ENCODE data around the gene PACSIN3. TPM values are rescaled to one million over a fixed set of nuclear protein-coding genes. Genes with fewer than 3 reads are reported as not detected.

PACSIN3 gene
- total and polyA plus RNA-seq, 2 of the 13 experiments (the other 11 are each of a cell fraction or from before 2014, with no cell fraction given), result 47.9 to 93.3 TPM

DNA sequence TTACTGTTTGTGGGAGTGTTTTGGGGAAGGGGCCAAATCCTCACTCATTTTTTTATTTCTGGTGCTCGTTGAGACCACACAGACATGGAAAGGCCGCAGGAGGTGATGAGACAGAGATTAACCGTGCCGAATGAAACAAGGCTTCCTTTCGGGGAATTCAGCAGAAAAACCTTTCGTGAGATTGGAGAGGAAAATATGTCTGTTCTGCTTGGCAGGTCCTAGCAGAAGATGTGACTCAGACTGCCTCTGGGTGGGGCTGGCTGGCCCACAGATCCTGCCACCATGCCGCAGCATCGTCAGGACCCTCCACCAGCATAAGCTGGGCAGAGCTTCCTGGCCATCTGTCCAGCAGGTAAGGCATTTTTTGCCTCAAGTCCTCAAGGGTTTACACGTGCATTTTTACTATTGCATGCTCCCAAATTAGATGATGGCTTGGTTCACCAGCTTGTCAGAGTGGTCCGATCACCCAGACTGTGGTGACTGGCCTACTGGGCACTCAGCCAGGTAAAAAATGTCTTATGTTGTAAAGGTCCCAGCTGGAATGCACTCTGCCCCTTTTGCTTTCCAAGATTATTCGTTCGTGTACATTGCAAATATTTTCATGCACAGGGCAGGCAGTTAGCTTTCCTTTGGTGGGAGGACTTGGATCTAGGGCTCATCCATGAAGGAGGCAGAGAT, 30.0 kb upstream of the PACSIN3 start (continued):
- TF ChIP-seq RNF2 (conservative IDR thresholded peaks at IDR 0.05; ENCODE audit: low read depth) (no peak), SMARCE1 (IDR thresholded peaks at IDR 0.05; ENCODE audit: borderline replicate concordance) (no peak), KLF16 (CRISPR knock-in tag; IDR thresholded peaks at IDR 0.05) (peak in 1 of 2 experiments; percentile 49; a peak in 1 of 4 replicates), SALL1 (CRISPR knock-in tag; IDR thresholded peaks at IDR 0.05) (peak; percentile 70), ARNT (IDR thresholded peaks at IDR 0.05) (no peak), ZNF350 (CRISPR knock-in tag; IDR thresholded peaks at IDR 0.05; ENCODE audit: borderline replicate concordance, low read depth) (no peak), PLSCR1 (CRISPR knock-in tag; IDR thresholded peaks at IDR 0.05; ENCODE audit: borderline replicate concordance) (no peak), FOXA1 (IDR thresholded peaks at IDR 0.05) (no peak), FOXA1 (CRISPR knock-in tag; IDR thresholded peaks at IDR 0.05) (peak; percentile 51; the same call in 1 of the 2 replicates), ZNF780A (CRISPR knock-in tag; IDR thresholded peaks at IDR 0.05) (no peak), TRIM24 (CRISPR knock-in tag; IDR thresholded peaks at IDR 0.05) (no peak), MAFF (IDR thresholded peaks at IDR 0.05; ENCODE audit: low read depth, low read length) (no peak), SMC3 (IDR thresholded peaks at IDR 0.05; ENCODE audit: low read length) (peak; percentile 2; the same call in 1 of the 2 replicates), IKZF1 (IDR thresholded peaks at IDR 0.05) (no peak), ZNF136 (CRISPR knock-in tag; IDR thresholded peaks at IDR 0.05; ENCODE audit: low read depth) (no peak), TARDBP (CRISPR knock-in tag; IDR thresholded peaks at IDR 0.05) (no peak; the same call in 1 of the 2 replicates), ESRRA (CRISPR knock-in tag; IDR thresholded peaks at IDR 0.05; ENCODE audit: low read depth) (no peak), HNRNPL (IDR thresholded peaks at IDR 0.05; ENCODE audit: low read depth, low read length) (no peak), IKZF4 (CRISPR knock-in tag; IDR thresholded peaks at IDR 0.05; ENCODE audit: borderline replicate concordance, low read depth, not compliant biosample characterization) (no peak), ZNF121 (CRISPR knock-in tag; IDR thresholded peaks at IDR 0.05) (no peak), FOXO4 (CRISPR knock-in tag; conservative IDR thresholded peaks at IDR 0.05) (no peak), ZNF205 (CRISPR knock-in tag; IDR thresholded peaks at IDR 0.05) (no peak), SIN3A (IDR thresholded peaks at IDR 0.05; ENCODE audit: borderline replicate concordance, low read depth, low read length) (peak; percentile 63; the same call in 1 of the 2 replicates), RBAK (CRISPR knock-in tag; IDR thresholded peaks at IDR 0.05) (no peak), NFIB (CRISPR knock-in tag; IDR thresholded peaks at IDR 0.05; ENCODE audit: borderline replicate concordance) (no peak)
- TF ChIP-seq, protein P1, sequence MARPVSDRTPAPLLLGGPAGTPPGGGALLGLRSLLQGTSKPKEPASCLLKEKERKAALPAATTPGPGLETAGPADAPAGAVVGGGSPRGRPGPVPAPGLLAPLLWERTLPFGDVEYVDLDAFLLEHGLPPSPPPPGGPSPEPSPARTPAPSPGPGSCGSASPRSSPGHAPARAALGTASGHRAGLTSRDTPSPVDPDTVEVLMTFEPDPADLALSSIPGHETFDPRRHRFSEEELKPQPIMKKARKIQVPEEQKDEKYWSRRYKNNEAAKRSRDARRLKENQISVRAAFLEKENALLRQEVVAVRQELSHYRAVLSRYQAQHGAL (CRISPR knock-in tag; IDR thresholded peaks at IDR 0.05; ENCODE audit: not compliant biosample characterization), result no peak
- TF ChIP-seq, protein P2, sequence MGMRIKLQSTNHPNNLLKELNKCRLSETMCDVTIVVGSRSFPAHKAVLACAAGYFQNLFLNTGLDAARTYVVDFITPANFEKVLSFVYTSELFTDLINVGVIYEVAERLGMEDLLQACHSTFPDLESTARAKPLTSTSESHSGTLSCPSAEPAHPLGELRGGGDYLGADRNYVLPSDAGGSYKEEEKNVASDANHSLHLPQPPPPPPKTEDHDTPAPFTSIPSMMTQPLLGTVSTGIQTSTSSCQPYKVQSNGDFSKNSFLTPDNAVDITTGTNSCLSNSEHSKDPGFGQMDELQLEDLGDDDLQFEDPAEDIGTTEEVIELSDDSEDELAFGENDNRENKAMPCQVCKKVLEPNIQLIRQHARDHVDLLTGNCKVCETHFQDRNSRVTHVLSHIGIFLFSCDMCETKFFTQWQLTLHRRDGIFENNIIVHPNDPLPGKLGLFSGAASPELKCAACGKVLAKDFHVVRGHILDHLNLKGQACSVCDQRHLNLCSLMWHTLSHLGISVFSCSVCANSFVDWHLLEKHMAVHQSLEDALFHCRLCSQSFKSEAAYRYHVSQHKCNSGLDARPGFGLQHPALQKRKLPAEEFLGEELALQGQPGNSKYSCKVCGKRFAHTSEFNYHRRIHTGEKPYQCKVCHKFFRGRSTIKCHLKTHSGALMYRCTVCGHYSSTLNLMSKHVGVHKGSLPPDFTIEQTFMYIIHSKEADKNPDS (CRISPR knock-in tag; IDR thresholded peaks at IDR 0.05), result 0 out of 2 replicates have a peak, but pooled peaks have one; percentile 11
